ENCODE measurements around the gene ARGLU1.

DNA sequence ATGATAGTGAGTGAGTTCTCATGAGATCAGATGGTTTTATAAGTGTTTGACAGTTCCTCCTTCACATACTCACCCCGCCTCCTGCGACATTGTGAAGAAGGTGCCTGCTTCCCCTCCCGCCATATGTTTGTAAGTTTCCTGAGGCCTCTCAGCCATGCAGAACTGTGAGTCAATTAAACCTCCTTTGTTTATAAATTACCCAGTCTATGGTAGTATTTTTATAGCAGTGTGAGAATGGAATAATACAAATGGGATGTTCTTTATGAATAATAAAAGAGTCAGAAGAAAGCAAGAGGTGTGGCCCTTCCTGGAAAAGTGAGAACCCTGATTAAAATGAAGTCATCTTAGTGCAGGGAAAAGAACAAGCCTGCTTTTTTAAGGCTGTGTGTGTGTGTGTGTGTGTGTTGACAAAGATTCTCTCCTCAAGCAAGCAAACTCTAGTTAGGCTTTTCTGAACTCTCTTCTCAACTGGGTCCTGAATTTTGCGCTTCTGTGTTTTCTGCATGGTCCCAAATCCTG lies 18.8 kb upstream of the ARGLU1 start:
- TF ChIP-seq, protein P1, sequence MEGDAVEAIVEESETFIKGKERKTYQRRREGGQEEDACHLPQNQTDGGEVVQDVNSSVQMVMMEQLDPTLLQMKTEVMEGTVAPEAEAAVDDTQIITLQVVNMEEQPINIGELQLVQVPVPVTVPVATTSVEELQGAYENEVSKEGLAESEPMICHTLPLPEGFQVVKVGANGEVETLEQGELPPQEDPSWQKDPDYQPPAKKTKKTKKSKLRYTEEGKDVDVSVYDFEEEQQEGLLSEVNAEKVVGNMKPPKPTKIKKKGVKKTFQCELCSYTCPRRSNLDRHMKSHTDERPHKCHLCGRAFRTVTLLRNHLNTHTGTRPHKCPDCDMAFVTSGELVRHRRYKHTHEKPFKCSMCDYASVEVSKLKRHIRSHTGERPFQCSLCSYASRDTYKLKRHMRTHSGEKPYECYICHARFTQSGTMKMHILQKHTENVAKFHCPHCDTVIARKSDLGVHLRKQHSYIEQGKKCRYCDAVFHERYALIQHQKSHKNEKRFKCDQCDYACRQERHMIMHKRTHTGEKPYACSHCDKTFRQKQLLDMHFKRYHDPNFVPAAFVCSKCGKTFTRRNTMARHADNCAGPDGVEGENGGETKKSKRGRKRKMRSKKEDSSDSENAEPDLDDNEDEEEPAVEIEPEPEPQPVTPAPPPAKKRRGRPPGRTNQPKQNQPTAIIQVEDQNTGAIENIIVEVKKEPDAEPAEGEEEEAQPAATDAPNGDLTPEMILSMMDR (IDR thresholded peaks at IDR 0.05 in 8 of 11, conservative IDR thresholded peaks at IDR 0.05 in 3 of 11) = no peak
- no peak for TF ChIP-seq POLR2AphosphoS5 (IDR thresholded peaks at IDR 0.05)
